ENCODE data around the gene HIRA.

GRCh38 chr22:19480789-19481188 is 49.3 kb upstream of the HIRA start:
- TF ChIP-seq MAX (CRISPR knock-in tag; IDR thresholded peaks at IDR 0.05) (no peak), JUND (IDR thresholded peaks at IDR 0.05; ENCODE audit: borderline replicate concordance, low read depth, low read length) (no peak), JUND (tag; IDR thresholded peaks at IDR 0.05; ENCODE audit: borderline replicate concordance, low read depth, low read length) (no peak), POLR2A (conservative IDR thresholded peaks at IDR 0.05) (no peak)
